Ovary (tissue), 9 donors: ENCODE data around the gene XXYLT1. TPM values are rescaled to one million over a fixed set of nuclear protein-coding genes. Genes with fewer than 3 reads are reported as not detected.

ENCODE experiments used
- DNase-seq, 5 donors: peaks; one replicate each; pipeline ENCODE4 v3.0.0-alpha.2; 2019 to 2020
- H3K27ac ChIP-seq, 2 donors: fragments of 200-600 bp; one replicate each; pipeline versions ENCODE4 v1.5.1 to v1.8.0; 2019 to 2022
- H3K27me3 ChIP-seq: fragments of 200-600 bp; one replicate; pipeline ENCODE4 v1.8.0; 2022
- H3K36me3 ChIP-seq: fragments of 200-600 bp; sonication (generic); one replicate; pipeline ENCODE4 v1.5.1; 2019
- H3K4me1 ChIP-seq: one replicate; pipeline ENCODE4 v1.8.1; 2013; ENCODE audit warnings: mild to moderate bottlenecking, moderate library complexity; ENCODE audit not compliant: insufficient read depth
- H3K4me3 ChIP-seq: fragments of 200-600 bp; sonication (generic); one replicate; pipeline ENCODE4 v1.5.1; 2017
- H3K9me3 ChIP-seq, 2 donors: fragments of 200-600 bp in 1 of 2; sonication (generic) in 1 of 2; one replicate each; pipeline versions ENCODE4 v1.5.1 to v1.8.1; 2013 to 2019; ENCODE audit warnings: mild to moderate bottlenecking in 1 of 2, moderate library complexity in 1 of 2
- EP300 ChIP-seq: sonication (generic); formaldehyde crosslinking; IDR thresholded peaks from one replicate; pipeline ENCODE4 v1.6.1; 2017; ENCODE audit warnings: antibody characterized with exemption
- POLR2A ChIP-seq: fragments of 450-650 bp; IDR thresholded peaks from one replicate; pipeline ENCODE4 v1.6.1; 2017; ENCODE audit warnings: antibody characterized with exemption, mild to moderate bottlenecking, moderate library complexity
- WGBS, 3 donors: extraction: QIAGEN DNeasy Blood & Tissue Kit in 1 of 3; methylation state at CpG; one replicate each; pipeline versions ENCODE4 v1.1.5 to v1.1.7; 2013 to 2017; 5-methylcytosine and 5-hydroxymethylcytosine counted together
- intact Hi-C, 4 donors: fragments of 100-400 bp; cut with DNase I; formaldehyde crosslinking; loops; one replicate each; pipeline versions ENCODE4 v1.11.0 to v1.15.1; 2022 to 2023
- polyA plus RNA-seq, 2 donors: library from polyadenylated mRNA; stranded (reverse); fragments of 200-250 nt in 1 of 2; fragments of 350-450 nt in 1 of 2; fragmentation: Illumina TruSeq in 1 of 2; extraction: RNeasy Lipid Tissue Mini Kit (QIAGEN cat#74804) in 1 of 2; gene quantifications; one replicate each; pipeline ENCODE4 v1.2.3, GENCODE V29; 2013 to 2014
- total RNA-seq, 7 donors: library from RNA; depleted of rRNA in 2 of 7; stranded (reverse); fragments of >200 nt in 2 of 7; fragmentation: NEBNext Ultra II Directional in 3 of 7; extraction: Animal tissue kit (Norgen Biotek cat#: 25700) in 3 of 7; gene quantifications; one replicate each; pipeline versions ENCODE4 v1.1.0 to v1.2.4, GENCODE V29; 2016 to 2023
- TF ChIP-seq, protein P1 (sequence below), 3 donors: fragments of 450-650 bp in 2 of 3; fragments of 200-600 bp in 1 of 3; IDR thresholded peaks; one replicate each; pipeline versions ENCODE4 v1.5.1 to v1.8.0; 2016 to 2022; ENCODE audit warnings: antibody characterized with exemption in 3 of 3, mild to moderate bottlenecking in 1 of 3
- donor health status: DM: no; HTN: no; CAD: no; lungs with moderate emphysema.
- donor health status: DM: no; HTN: no; CAD: no.
- donor health status: Bipolar disorder and iron deficiency.
- donor health status: DM: yes; HTN: yes; CAD: no.
- donor health status: DM: no; HTN: no; CAD: no.
- donor health status: DM: yes; HTN: yes; CAD: no.

XXYLT1 gene
- total and polyA plus RNA-seq, 9 donors: 5.6 to 13.6 (median 10.2) TPM

GRCh38 chr3:195154111-195154791 is 116.7 kb downstream of the XXYLT1 start:
- intact Hi-C loops: loop anchor here in 2 of 4 donors (10.0 kb wide), 2 partner anchors 51 to 101 kb away; no protein-coding TSS in a partner anchor
- TF ChIP-seq, protein P1, sequence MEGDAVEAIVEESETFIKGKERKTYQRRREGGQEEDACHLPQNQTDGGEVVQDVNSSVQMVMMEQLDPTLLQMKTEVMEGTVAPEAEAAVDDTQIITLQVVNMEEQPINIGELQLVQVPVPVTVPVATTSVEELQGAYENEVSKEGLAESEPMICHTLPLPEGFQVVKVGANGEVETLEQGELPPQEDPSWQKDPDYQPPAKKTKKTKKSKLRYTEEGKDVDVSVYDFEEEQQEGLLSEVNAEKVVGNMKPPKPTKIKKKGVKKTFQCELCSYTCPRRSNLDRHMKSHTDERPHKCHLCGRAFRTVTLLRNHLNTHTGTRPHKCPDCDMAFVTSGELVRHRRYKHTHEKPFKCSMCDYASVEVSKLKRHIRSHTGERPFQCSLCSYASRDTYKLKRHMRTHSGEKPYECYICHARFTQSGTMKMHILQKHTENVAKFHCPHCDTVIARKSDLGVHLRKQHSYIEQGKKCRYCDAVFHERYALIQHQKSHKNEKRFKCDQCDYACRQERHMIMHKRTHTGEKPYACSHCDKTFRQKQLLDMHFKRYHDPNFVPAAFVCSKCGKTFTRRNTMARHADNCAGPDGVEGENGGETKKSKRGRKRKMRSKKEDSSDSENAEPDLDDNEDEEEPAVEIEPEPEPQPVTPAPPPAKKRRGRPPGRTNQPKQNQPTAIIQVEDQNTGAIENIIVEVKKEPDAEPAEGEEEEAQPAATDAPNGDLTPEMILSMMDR (IDR thresholded peaks at IDR 0.05): no peak
- TF ChIP-seq POLR2A (no peak), EP300 (no peak)
- no peaks in the 10 kb centered on the region for H3K9me3 ChIP-seq
- peak overlapping the region; percentile 48 to 74 for H3K27ac ChIP-seq
- H3K4me1 ChIP-seq: peaks cover 13% of the 10 kb centered on the region
- no peaks in the 10 kb centered on the region for H3K27me3 ChIP-seq
- DNase-seq: peak; percentile 47 to 64 (median 52)
- no peak overlapping the region for H3K4me3 ChIP-seq
- no peaks in the 10 kb centered on the region for H3K36me3 ChIP-seq
- WGBS, 3 donors: 21 to 22% (median 22%) methylated on average over 16 of the region's 16 CpGs

DNA sequence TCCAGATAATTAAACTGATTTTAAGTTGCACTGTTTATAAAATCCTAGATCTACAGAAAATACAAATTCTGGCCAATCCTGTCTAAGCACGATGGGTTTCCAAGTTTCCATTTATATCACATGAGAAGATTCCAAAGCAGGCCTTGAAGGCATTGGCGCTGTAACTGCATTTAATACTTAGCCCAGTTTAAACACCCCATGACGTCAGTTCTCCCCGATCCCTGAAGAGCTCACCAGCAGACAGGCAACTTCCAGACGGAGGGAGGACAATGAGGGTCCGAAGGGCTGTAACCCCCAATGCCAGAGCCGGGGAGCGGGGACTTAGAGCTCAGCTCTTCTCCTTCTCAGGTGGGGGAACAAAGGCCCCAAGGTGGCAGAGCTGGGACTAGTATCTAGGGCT is 117.3 kb downstream of the XXYLT1 start:
- WGBS, 3 donors: 75 to 82% (median 80%) methylated on average over 8 of the region's 8 CpGs
- no peaks in the 10 kb centered on the region for H3K27me3 ChIP-seq
- H3K27ac ChIP-seq: peak overlapping the region; percentile 27 to 74
- no peaks in the 10 kb centered on the region for H3K36me3 ChIP-seq
- H3K9me3 ChIP-seq: no peaks in the 10 kb centered on the region
- H3K4me3 ChIP-seq: no peak overlapping the region
- no peak for TF ChIP-seq POLR2A
- TF ChIP-seq, protein P1 (IDR thresholded peaks at IDR 0.05): no peak
- no peak for TF ChIP-seq EP300
- peaks cover 13% of the 10 kb centered on the region for H3K4me1 ChIP-seq
- intact Hi-C loops: loop anchor here in 2 of 4 donors (10.0 kb wide), 2 partner anchors 51 to 101 kb away; no protein-coding TSS in a partner anchor
- peak in 1 of 5 donors; percentile 33 for DNase-seq

- no peak overlapping the region for H3K27ac ChIP-seq
- no peak overlapping the region for H3K4me3 ChIP-seq
- no peaks in the 10 kb centered on the region for H3K27me3 ChIP-seq
- intact Hi-C loops: loop anchor here in 2 of 4 donors (10.0 kb wide), 2 partner anchors 52 to 102 kb away; no protein-coding TSS in a partner anchor
- peaks cover 13% of the 10 kb centered on the region for H3K4me1 ChIP-seq
- H3K36me3 ChIP-seq: no peaks in the 10 kb centered on the region
- H3K9me3 ChIP-seq: no peaks in the 10 kb centered on the region
- DNase-seq: no peak
- 64 to 80% (median 76%) methylated on average over 7 of the region's 7 CpGs for WGBS, 3 donors
- TF ChIP-seq EP300 (no peak), POLR2A (no peak)
- TF ChIP-seq, protein P1 (IDR thresholded peaks at IDR 0.05): no peak
These were observed 117.8 kb downstream of the XXYLT1 start for GRCh38 chr3:195153130-195153529.

DNA sequence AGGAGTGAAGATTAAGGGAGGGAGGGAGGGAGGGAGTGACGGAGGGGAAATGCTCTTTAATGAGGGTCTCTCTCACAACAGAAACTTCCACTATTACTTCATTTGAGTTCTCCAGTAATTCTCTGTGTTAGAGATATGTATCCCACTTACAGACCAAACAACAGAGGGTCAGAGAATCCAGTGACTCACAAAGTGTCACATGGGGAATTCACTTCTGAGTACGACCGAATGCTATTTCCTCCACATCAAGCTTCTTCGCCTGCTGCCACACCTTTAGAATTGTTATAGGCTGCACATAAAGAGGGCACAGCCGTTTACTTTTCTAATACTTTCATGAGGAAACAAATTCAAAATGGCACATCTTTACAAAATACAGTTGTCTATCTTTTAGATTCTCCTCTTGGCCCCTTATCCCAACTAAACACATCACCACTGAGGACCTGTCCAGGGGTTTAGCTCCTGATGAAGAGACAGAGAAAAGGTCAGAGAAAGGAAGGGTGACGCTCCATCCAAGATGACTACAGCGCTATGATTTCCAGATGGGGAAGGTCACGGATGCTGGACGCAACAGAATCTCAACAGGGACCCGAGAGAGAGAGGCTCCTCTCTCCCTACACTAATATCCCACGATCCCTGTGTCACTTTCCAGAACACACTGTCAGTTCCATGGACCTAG is 119.0 kb downstream of the XXYLT1 start:
- H3K27ac ChIP-seq: no peak overlapping the region
- no peak overlapping the region for H3K4me3 ChIP-seq
- TF ChIP-seq, protein P1 (IDR thresholded peaks at IDR 0.05): no peak
- TF ChIP-seq POLR2A (no peak), EP300 (no peak)
- WGBS, 3 donors: 89 to 94% (median 92%) methylated on average over 11 of the region's 11 CpGs
- H3K36me3 ChIP-seq: no peaks in the 10 kb centered on the region
- H3K9me3 ChIP-seq: no peaks in the 10 kb centered on the region
- DNase-seq: no peak
- intact Hi-C loops: loop anchor here in 2 of 4 donors (10.0 kb wide), 2 partner anchors 53 to 103 kb away; no protein-coding TSS in a partner anchor
- peaks cover 13% of the 10 kb centered on the region for H3K4me1 ChIP-seq
- H3K27me3 ChIP-seq: no peaks in the 10 kb centered on the region
